Testis (tissue), 2 donors: ENCODE results near the gene MARCHF2.

ENCODE experiments used
- CTCF ChIP-seq, 3 experiments: fragments of 450-650 bp in 2 of 3; fragments of 200-600 bp in 1 of 3; sonication (generic) in 1 of 3; IDR thresholded peaks; one replicate each; pipeline ENCODE4 v1.5.1; 2016 to 2019; ENCODE audit warnings: antibody characterized with exemption in 3 of 3, mild to moderate bottlenecking in 2 of 3, moderate library complexity in 1 of 3
- POLR2A ChIP-seq: fragments of 450-650 bp; IDR thresholded peaks from one replicate; pipeline ENCODE4 v1.6.1; 2017; ENCODE audit warnings: antibody characterized with exemption, mild to moderate bottlenecking, moderate library complexity

GRCh38 chr19:8457827-8458226, 44.7 kb downstream of the MARCHF2 start:
- TF ChIP-seq CTCF (IDR thresholded peaks at IDR 0.05) (no peak), POLR2A (no peak)
